ENCODE measurements around the gene GOLPH3. TPM values are rescaled to one million over a fixed set of nuclear protein-coding genes. Genes with fewer than 3 reads are reported as not detected.
A peak's percentile ranks its signal among the peaks of the same experiment; 100 is the strongest.

The GOLPH3 gene
- total RNA-seq (2021), result 98.0 and 98.7 TPM in 2 replicates
- long read RNA-seq, transcript GOLPH3-201 (4 exons, 2,721 nt), result major isoform, 19 of 37 reads
- long read RNA-seq, partial matches to known transcripts, result 0 of 37 reads
- long read RNA-seq, other reads (novel, unspliced or antisense), result 15 of 37 reads

DNA sequence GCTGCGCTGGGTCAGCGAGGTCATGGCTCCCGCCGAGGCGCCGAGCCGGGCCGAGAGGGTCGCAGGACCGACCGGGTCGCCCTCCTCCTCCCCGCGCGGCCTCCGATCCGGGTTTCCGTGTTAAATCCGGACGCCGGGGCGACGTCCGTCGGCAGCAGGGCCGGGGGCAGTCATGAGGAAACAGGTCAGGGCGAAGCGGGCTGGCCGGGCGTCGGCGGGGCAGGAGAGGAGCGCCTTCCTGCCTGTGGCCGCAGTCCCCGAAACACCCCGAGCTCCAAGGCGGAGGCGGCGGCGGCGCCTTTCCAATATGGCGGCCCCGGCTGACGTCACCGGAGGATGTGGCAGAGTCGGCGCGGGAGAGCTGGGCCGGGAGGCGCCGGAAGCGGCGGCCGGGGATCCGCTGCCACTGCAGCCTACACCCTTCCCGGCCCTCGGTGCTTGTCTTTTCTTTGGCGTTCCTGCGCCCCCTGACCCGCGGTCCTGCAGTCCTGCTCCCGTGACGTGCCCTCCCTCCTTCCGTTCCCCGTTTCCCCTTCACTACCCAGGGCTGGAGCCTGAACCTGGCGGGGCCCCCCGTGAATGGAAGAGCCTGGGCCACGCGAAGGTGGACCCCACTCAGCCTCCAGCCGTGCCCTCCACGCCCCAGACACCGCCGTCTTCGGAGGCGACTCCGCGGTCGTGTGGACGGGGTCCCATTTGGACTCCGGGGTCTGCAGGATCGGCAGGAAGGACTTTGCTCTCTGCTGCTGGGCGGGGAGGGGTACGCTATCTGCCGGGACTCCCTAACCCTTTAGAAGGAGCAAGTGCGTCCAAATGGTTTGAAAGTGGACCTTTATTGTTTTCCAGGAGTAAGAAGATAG is at the start of gene GOLPH3:
Gene GOLPH3, minus strand, starts transcription at position 309 of the 860 bp plus-strand sequence. Its CDS starts 285 bp downstream, at position 24.
- Mint-ChIP-seq H3K27me3 (ENCODE audit: low read depth) (no peaks in the 10 kb centered on the region), H3K4me1 (peaks cover 15 to 16% of the 10 kb centered on the region in 2 experiments), H3K4me3 (peak within 1 kb of the TSS; percentile 99 to 100), H3K9me3 (peaks cover 1 to 3% of the 10 kb centered on the region in 2 experiments; a peak in 1 of 5 replicates), H3K36me3 (ENCODE audit: insufficient read depth in 1 of 3, low read depth in 3 of 3) (peaks cover 20 to 34% (median 24%) of the 10 kb centered on the region in 3 experiments), H3K27ac (peak within 1 kb of the TSS; percentile 99 to 100 (median 99))
- H2BK15ac ChIP-seq (ENCODE audit: low read depth, low read length), result no peak within 1 kb of the TSS; the same call in 1 of the 2 replicates
- no peaks in the 10 kb centered on the region for H4K20me1 ChIP-seq (ENCODE audit: control insufficient read depth, insufficient read depth, insufficient read length)
- H3K9me3 ChIP-seq (ENCODE audit: control insufficient read depth, low read depth, low read length), result no peaks in the 10 kb centered on the region
- no CpG with 5 or more reads among the region's 85 CpGs for WGBS (ENCODE audit: extremely low coverage, insufficient read length, low lambda C conversion rate)
- H3K27ac ChIP-seq (ENCODE audit: insufficient read length, low read depth, low read length), result peak within 1 kb of the TSS; percentile 92
- no peaks in the 10 kb centered on the region for H3K27me3 ChIP-seq (ENCODE audit: insufficient read depth, low read length)
- peak within 1 kb of the TSS; percentile 15 for H2BK5ac ChIP-seq (ENCODE audit: insufficient read length, low read length)
- no peaks in the 10 kb centered on the region for H3K4me1 ChIP-seq (ENCODE audit: insufficient read depth, low read length)
- peak within 1 kb of the TSS; percentile 99 for H3K18ac ChIP-seq (ENCODE audit: insufficient read length, low read depth, low read length)
- peak within 1 kb of the TSS; percentile 69 for H3K4me2 ChIP-seq (ENCODE audit: insufficient read depth, insufficient read length, low read length)
- no peak within 1 kb of the TSS for H3K23ac ChIP-seq (ENCODE audit: insufficient read length, low read depth, low read length)
- peak within 1 kb of the TSS; percentile 76; the same call in 1 of the 2 replicates for H3K4ac ChIP-seq (ENCODE audit: low read depth, low read length)
- H3K56ac ChIP-seq (ENCODE audit: insufficient read length, low read depth, low read length), result no peak within 1 kb of the TSS
- H4K8ac ChIP-seq (replicated peaks; ENCODE audit: insufficient read length, low read depth, low read length), result peak within 1 kb of the TSS; percentile 11
- peak within 1 kb of the TSS; percentile 67 for H4K5ac ChIP-seq (ENCODE audit: insufficient read length, low read depth, low read length)
- H2BK120ac ChIP-seq (ENCODE audit: low read depth, low read length, poor library complexity, severe bottlenecking), result no peak within 1 kb of the TSS
- peak within 1 kb of the TSS; percentile 62 for H3T11ph ChIP-seq (ENCODE audit: low read length)
- H2BK20ac ChIP-seq (ENCODE audit: low read depth, low read length, poor library complexity, severe bottlenecking), result no peak within 1 kb of the TSS
- no peak within 1 kb of the TSS for H2AFZ ChIP-seq (ENCODE audit: low read length)
- peak within 1 kb of the TSS; percentile 99 for H3K14ac ChIP-seq (ENCODE audit: insufficient read depth, low read length)
- no peak for TF ChIP-seq CTCF (conservative IDR thresholded peaks at IDR 0.05)
- H3K79me2 ChIP-seq (ENCODE audit: insufficient read depth, low read length), result peaks cover 28% of the 10 kb centered on the region; the same call in 1 of the 2 replicates
- no peaks in the 10 kb centered on the region for H3K79me1 ChIP-seq (ENCODE audit: insufficient read depth, low read depth, low read length, poor library complexity, severe bottlenecking)
- H2BK12ac ChIP-seq (ENCODE audit: insufficient read length, low read depth, low read length), result peak within 1 kb of the TSS; percentile 15
- H2AK5ac ChIP-seq (ENCODE audit: insufficient read length, low read length), result no peak within 1 kb of the TSS
- peak within 1 kb of the TSS; percentile 92 for H3K9ac ChIP-seq (ENCODE audit: extremely low read depth, insufficient read length, low read length)
- H3K23me2 ChIP-seq (ENCODE audit: insufficient read length, low read depth, low read length, poor library complexity, severe bottlenecking), result peaks cover 5% of the 10 kb centered on the region
- DNase-seq, result peak; percentile 93
- H4K91ac ChIP-seq (ENCODE audit: insufficient read length, low read depth, low read length), result peak within 1 kb of the TSS; percentile 89

Data from H9 (cell line).